Nephron (organoid): ENCODE measurements around the gene TNS3.

Source experiments
- H3K27ac Mint-ChIP-seq, 3 experiments: 2 replicates each; pipeline ENCODE4 v1.8.0; 2020; ENCODE audit warnings: mixed read lengths in 3 of 3, mild to moderate bottlenecking in 2 of 3, moderate library complexity in 1 of 3
- H3K27me3 Mint-ChIP-seq: 2 replicates; pipeline ENCODE4 v1.8.0; 2021; ENCODE audit warnings: low read depth, mild to moderate bottlenecking, moderate library complexity, mixed read lengths
- H3K36me3 Mint-ChIP-seq: 2 replicates; pipeline ENCODE4 v1.8.0; 2020; ENCODE audit warnings: low read depth, mixed read lengths
- H3K4me1 Mint-ChIP-seq: 2 replicates; pipeline ENCODE4 v1.8.0; 2020; ENCODE audit warnings: mixed read lengths
- H3K4me3 Mint-ChIP-seq, 3 experiments: 2 replicates each; pipeline ENCODE4 v1.8.0; 2020; ENCODE audit warnings: mild to moderate bottlenecking in 3 of 3, mixed read lengths in 3 of 3, moderate library complexity in 2 of 3
- H3K9me3 Mint-ChIP-seq: 2 replicates; pipeline ENCODE4 v1.8.0; 2020; ENCODE audit warnings: mixed read lengths
- TF ChIP-seq, protein P1 (sequence below), 3 experiments: fragments of 200-600 bp; sonication (generic); IDR thresholded peaks; one replicate each; pipeline ENCODE4 v1.5.0; 2021; ENCODE audit warnings: antibody characterized with exemption in 3 of 3; ENCODE audit not compliant: unreplicated experiment in 3 of 3

Gene TNS3

DNA sequence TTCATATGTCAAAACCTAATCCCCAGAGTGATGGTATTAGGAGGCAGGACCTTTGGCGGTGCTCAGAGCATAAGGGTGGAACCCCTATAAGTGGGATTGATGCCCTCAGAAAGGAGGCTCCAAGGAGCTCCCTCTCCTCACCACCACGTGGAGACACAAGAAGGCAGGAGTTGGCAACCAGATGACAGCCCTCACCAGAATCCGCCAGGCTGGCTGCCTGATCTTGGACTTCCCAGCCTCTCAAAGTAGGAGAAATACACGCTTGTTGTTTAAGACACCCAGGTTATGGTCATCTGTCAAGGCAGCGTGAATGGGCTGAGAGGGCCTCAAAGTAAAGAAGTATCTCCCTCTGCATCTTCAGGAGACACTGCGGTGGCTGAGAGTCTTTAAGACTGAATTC lies 187.7 kb downstream of the TNS3 start:
- Mint-ChIP-seq H3K4me1 (peaks cover 24% of the 10 kb centered on the region), H3K27me3 (peaks cover 3% of the 10 kb centered on the region), H3K36me3 (peaks cover 81% of the 10 kb centered on the region), H3K4me3 (no peak overlapping the region), H3K9me3 (no peaks in the 10 kb centered on the region), H3K27ac (peak overlapping the region in 1 of 3 experiments; percentile 83)
- TF ChIP-seq, protein P1, sequence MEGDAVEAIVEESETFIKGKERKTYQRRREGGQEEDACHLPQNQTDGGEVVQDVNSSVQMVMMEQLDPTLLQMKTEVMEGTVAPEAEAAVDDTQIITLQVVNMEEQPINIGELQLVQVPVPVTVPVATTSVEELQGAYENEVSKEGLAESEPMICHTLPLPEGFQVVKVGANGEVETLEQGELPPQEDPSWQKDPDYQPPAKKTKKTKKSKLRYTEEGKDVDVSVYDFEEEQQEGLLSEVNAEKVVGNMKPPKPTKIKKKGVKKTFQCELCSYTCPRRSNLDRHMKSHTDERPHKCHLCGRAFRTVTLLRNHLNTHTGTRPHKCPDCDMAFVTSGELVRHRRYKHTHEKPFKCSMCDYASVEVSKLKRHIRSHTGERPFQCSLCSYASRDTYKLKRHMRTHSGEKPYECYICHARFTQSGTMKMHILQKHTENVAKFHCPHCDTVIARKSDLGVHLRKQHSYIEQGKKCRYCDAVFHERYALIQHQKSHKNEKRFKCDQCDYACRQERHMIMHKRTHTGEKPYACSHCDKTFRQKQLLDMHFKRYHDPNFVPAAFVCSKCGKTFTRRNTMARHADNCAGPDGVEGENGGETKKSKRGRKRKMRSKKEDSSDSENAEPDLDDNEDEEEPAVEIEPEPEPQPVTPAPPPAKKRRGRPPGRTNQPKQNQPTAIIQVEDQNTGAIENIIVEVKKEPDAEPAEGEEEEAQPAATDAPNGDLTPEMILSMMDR (IDR thresholded peaks at IDR 0.05; ENCODE audit: unreplicated experiment in 3 of 3) = no peak

DNA sequence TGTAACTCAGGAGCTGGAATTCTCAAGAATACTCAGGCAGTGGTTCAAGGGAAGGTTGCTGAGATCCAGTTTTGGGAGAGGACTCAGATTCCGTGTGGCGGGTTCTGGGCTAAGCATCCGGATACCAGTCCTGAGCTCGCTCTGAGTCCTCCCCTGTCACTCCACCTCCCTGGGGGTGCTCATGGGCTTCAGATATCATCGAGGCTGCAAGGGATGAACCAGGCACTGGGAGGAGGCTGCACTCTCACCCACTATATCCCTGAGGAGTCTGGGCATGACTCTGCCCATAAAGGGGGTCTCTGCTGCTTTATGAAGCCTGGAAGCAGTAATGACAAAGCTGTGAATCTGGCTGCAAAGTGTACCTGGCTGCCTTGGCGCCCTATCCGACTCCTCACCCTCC lies 188.5 kb downstream of the TNS3 start:
- Mint-ChIP-seq H3K4me3 (no peak overlapping the region), H3K4me1 (peaks cover 24% of the 10 kb centered on the region), H3K9me3 (no peaks in the 10 kb centered on the region), H3K27me3 (peaks cover 3% of the 10 kb centered on the region), H3K36me3 (peaks cover 73% of the 10 kb centered on the region), H3K27ac (peak overlapping the region in 1 of 3 experiments; percentile 83)
- TF ChIP-seq, protein P1 (IDR thresholded peaks at IDR 0.05; ENCODE audit: unreplicated experiment in 3 of 3) = no peak

DNA sequence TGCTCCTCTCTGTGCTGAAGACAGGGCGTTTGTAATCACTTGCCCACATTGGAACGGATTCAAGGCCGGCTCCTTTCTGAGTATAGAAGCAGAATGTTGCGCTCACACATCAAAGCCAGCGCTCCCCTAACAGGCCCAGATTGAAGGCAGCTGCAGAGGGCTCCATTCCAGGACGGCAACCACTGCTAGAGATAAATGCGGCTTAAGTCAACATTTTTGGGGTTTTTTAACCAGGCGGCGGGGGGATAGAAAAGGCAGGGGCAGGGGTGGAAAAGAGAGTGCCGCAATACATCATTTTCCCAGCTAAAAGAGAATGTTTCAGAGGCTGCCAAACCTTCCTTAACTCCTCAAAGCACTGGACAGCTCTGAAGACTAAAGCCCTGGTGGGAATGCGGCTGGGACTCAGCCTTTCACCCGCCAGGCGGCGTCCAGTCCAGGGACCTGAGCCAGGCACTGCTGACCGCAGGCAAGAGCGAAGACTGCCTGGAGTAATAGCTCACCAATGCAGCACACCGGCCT lies 189.6 kb downstream of the TNS3 start:
- Mint-ChIP-seq H3K9me3 (no peaks in the 10 kb centered on the region), H3K27me3 (peaks cover 3% of the 10 kb centered on the region), H3K4me1 (peaks cover 24% of the 10 kb centered on the region), H3K4me3 (peak overlapping the region in 1 of 3 experiments; percentile 20), H3K27ac (peak overlapping the region; percentile 64 to 89 (median 83)), H3K36me3 (peaks cover 72% of the 10 kb centered on the region)
- TF ChIP-seq, protein P1 (IDR thresholded peaks at IDR 0.05; ENCODE audit: unreplicated experiment in 3 of 3) = peak in 2 of 3 experiments; percentile 23 to 38

DNA sequence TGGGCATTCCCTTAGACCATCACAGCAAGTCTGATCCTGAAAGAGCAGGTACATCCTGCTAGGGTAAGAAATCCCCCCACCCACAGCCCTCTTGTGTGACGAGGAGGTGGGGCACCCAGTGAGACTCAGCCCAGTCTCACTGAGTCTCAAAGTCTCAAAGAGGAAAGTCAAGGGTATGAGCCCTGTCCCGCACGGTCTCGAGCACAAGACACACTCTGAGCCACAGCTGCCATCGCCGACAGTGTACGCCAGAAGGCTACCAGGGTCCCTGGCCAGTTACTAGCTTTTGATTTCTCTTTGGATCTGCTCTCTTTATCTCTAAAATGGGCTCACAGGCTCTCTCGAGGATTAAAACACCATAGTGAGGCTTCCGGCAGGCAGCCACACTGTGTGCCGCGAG lies 190.2 kb downstream of the TNS3 start:
- Mint-ChIP-seq H3K4me1 (peaks cover 27% of the 10 kb centered on the region), H3K4me3 (no peak overlapping the region), H3K27ac (peak overlapping the region in 2 of 3 experiments; percentile 83 to 89), H3K27me3 (peaks cover 3% of the 10 kb centered on the region), H3K36me3 (peaks cover 73% of the 10 kb centered on the region), H3K9me3 (no peaks in the 10 kb centered on the region)
- TF ChIP-seq, protein P1 (IDR thresholded peaks at IDR 0.05; ENCODE audit: unreplicated experiment in 3 of 3) = no peak

DNA sequence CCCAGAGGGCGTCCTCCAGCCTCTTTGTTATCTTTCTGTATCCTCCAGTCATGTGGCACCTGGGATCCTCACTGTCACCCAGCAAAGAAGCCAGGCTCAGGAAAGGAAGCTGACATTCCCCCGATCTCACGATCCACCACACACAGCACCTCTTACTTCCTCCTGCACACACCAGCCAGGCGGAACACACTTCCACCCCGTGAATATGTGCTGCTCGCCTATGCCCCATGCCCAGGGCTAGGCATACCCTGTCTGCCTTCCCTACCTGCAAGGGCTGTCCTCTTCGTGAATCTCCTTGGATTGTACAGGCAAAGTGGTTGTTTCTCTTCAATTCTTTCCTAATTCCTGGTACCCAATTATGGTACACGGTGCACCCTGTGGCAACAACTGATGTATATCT lies 191.0 kb downstream of the TNS3 start:
- peaks cover 71% of the 10 kb centered on the region for H3K36me3 Mint-ChIP-seq
- peak overlapping the region in 1 of 3 experiments; percentile 1 for H3K27ac Mint-ChIP-seq
- peaks cover 35% of the 10 kb centered on the region for H3K4me1 Mint-ChIP-seq
- no peak overlapping the region for H3K4me3 Mint-ChIP-seq
- peaks cover 3% of the 10 kb centered on the region for H3K27me3 Mint-ChIP-seq
- no peaks in the 10 kb centered on the region for H3K9me3 Mint-ChIP-seq
- TF ChIP-seq, protein P1 (IDR thresholded peaks at IDR 0.05; ENCODE audit: unreplicated experiment in 3 of 3) = no peak

DNA sequence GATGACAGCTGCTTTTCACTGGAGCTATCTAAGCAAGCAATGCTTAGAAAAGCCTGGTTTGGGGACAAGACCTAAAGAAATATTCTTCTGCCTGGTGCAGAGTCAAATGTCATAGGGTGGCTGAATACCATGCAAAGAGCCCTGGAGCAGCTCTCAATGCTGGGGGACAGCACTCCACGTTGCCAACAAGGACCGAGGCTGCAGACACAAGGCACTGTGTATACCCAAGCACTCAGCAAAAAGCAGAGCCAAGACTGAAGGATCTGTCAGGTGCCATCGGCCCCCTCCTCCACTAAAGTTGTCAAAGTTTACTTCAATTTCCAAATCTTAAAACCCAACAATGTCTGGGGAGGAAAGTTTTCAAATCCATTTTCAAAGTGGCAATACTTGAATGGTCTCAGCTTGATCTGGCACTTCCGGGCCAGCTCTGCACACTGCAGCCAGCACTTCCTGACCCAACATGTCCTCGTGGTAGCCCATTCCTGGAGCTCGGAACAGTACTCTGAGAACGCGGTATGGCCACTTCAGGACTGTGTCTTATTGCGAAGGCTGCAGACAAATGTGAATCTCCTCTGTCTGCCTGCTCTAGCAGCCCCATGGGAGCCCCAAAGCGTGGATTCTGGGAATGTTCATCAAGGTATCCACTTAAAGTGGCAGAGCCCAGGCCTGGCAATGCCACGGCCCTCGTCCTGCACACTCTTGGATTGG lies 191.8 kb downstream of the TNS3 start:
- H3K4me1 Mint-ChIP-seq = peaks cover 40% of the 10 kb centered on the region
- peaks cover 3% of the 10 kb centered on the region for H3K27me3 Mint-ChIP-seq
- H3K27ac Mint-ChIP-seq = no peak overlapping the region
- TF ChIP-seq, protein P1 (IDR thresholded peaks at IDR 0.05; ENCODE audit: unreplicated experiment in 3 of 3) = no peak
- no peaks in the 10 kb centered on the region for H3K9me3 Mint-ChIP-seq
- H3K36me3 Mint-ChIP-seq = peaks cover 69% of the 10 kb centered on the region
- H3K4me3 Mint-ChIP-seq = no peak overlapping the region
